Neural cell (in vitro differentiated cells): ENCODE data around the gene NUP54. TPM values are rescaled to one million over a fixed set of nuclear protein-coding genes. Genes with fewer than 3 reads are reported as not detected.

Experiments used
- H2AFZ ChIP-seq: fragments of 200-600, 300-800 bp; sonication (generic), shearing (Covaris generic); 2 replicates; pipeline ENCODE4 v1.6.0; 2014; ENCODE audit warnings: low read depth, mild to moderate bottlenecking, antibody characterized with exemption, low read length, moderate library complexity
- H3F3A ChIP-seq: fragments of 200-600 bp; shearing (Covaris generic); 2 replicates; pipeline ENCODE4 v1.6.1; 2016; ENCODE audit warnings: mild to moderate bottlenecking, moderate library complexity, mixed read lengths, antibody characterized with exemption, low read length; ENCODE audit not compliant: insufficient read depth, poor library complexity, severe bottlenecking
- H3K27ac ChIP-seq: fragments of 200-600, 300-800 bp; sonication (generic), shearing (Covaris generic); 2 replicates; pipeline ENCODE4 v1.5.1; 2014; ENCODE audit warnings: mild to moderate bottlenecking, low read length, moderate library complexity
- H3K27me3 ChIP-seq: fragments of 300-800, 200-600 bp; sonication (generic), shearing (Covaris generic); 2 replicates; pipeline ENCODE4 v1.6.0; 2014; ENCODE audit warnings: mild to moderate bottlenecking, low read depth, low read length, moderate library complexity; ENCODE audit not compliant: insufficient read depth
- H3K36me3 ChIP-seq: fragments of 300-800, 200-600 bp; sonication (generic), shearing (Covaris generic); 2 replicates; pipeline ENCODE4 v1.5.1; 2014; ENCODE audit warnings: mild to moderate bottlenecking, antibody characterized with exemption, low read length, moderate library complexity; ENCODE audit not compliant: insufficient read depth
- H3K4me2 ChIP-seq: fragments of 300-800, 200-600 bp; sonication (generic), shearing (Covaris generic); 2 replicates; pipeline ENCODE4 v1.6.0; 2014; ENCODE audit warnings: mild to moderate bottlenecking, low read length
- H3K4me3 ChIP-seq: fragments of 300-800, 200-600 bp; sonication (generic), shearing (Covaris generic); 2 replicates; pipeline ENCODE4 v1.5.1; 2014; ENCODE audit warnings: mild to moderate bottlenecking, low read length, moderate library complexity
- H3K79me2 ChIP-seq: fragments of 200-600 bp; shearing (Covaris generic); replicated peaks from 2 replicates; pipeline ENCODE4 v1.6.0; 2014; ENCODE audit warnings: mild to moderate bottlenecking, low read length, moderate library complexity; ENCODE audit not compliant: insufficient read depth
- H3K9ac ChIP-seq: fragments of 300-800, 200-600 bp; sonication (generic), shearing (Covaris generic); 2 replicates; pipeline ENCODE4 v1.6.1; 2016; ENCODE audit warnings: mild to moderate bottlenecking, low read length, mixed read lengths
- H3K9me2 ChIP-seq: fragments of 200-600 bp; shearing (Covaris generic); 2 replicates; pipeline ENCODE4 v1.6.1; 2016; ENCODE audit warnings: mild to moderate bottlenecking, low read length, mixed read lengths; ENCODE audit not compliant: insufficient read depth
- H3K9me3 ChIP-seq: fragments of 200-600, 300-800 bp; sonication (generic), shearing (Covaris generic); 2 replicates; pipeline ENCODE4 v1.6.1; 2016; ENCODE audit warnings: mild to moderate bottlenecking, mixed run types, low read length, moderate library complexity, mixed read lengths
- H4K20me1 ChIP-seq: fragments of 200-600 bp; shearing (Covaris generic); 2 replicates; pipeline ENCODE4 v1.6.1; 2016; ENCODE audit warnings: mild to moderate bottlenecking, mixed run types; ENCODE audit not compliant: insufficient read depth
- CTCF ChIP-seq: fragments of 450-650 bp; IDR thresholded peaks from 2 replicates; pipeline ENCODE4 v1.5.1; 2014; ENCODE audit warnings: antibody characterized with exemption, mild to moderate bottlenecking, moderate library complexity; ENCODE audit not compliant: poor library complexity, severe bottlenecking
- EP300 ChIP-seq: fragments of 450-650 bp; conservative IDR thresholded peaks from 2 replicates; pipeline ENCODE4 v1.6.1; 2014; ENCODE audit warnings: antibody characterized with exemption, mild to moderate bottlenecking, moderate library complexity; ENCODE audit not compliant: poor library complexity, severe bottlenecking
- EZH2 ChIP-seq: fragments of 200-600, 300-800 bp; shearing (Covaris generic), sonication (generic); IDR thresholded peaks from 2 replicates; pipeline ENCODE4 v1.6.1; 2014; ENCODE audit warnings: antibody characterized with exemption, low read length, borderline replicate concordance, mild to moderate bottlenecking; ENCODE audit not compliant: insufficient read depth, poor library complexity, severe bottlenecking
- MXI1 ChIP-seq: fragments of 450-650 bp; conservative IDR thresholded peaks from 2 replicates; pipeline ENCODE4 v1.6.1; 2014; ENCODE audit warnings: antibody characterized with exemption, mild to moderate bottlenecking; ENCODE audit not compliant: poor library complexity, severe bottlenecking
- POLR2AphosphoS5 ChIP-seq: IDR thresholded peaks from 2 replicates; pipeline ENCODE4 v1.6.1; 2012
- RAD21 ChIP-seq: fragments of 450-650 bp; conservative IDR thresholded peaks from 2 replicates; pipeline ENCODE4 v1.6.1; 2014; ENCODE audit warnings: antibody characterized with exemption, mild to moderate bottlenecking, moderate library complexity
- SMC3 ChIP-seq: fragments of 450-650 bp; conservative IDR thresholded peaks from 2 replicates; pipeline ENCODE4 v1.6.1; 2014; ENCODE audit warnings: antibody characterized with exemption, mild to moderate bottlenecking, moderate library complexity; ENCODE audit not compliant: poor library complexity
- TAF1 ChIP-seq: IDR thresholded peaks from 2 replicates; pipeline ENCODE4 v1.6.1; 2012; ENCODE audit warnings: low read depth
- polyA plus RNA-seq: library from polyadenylated mRNA; depleted of rRNA; stranded (reverse); fragments of >200 nt; gene quantifications from 2 replicates; pipeline ENCODE4 v1.2.3, GENCODE V29; 2014
- TF ChIP-seq, protein P1 (sequence below): IDR thresholded peaks from 2 replicates; pipeline ENCODE4 v1.6.1; 2012; ENCODE audit warnings: borderline replicate concordance

The NUP54 gene
- polyA plus RNA-seq, 1 donor from 2014 or later: 103 TPM

- no peaks in the 10 kb centered on the region for H3K36me3 ChIP-seq
- H3F3A ChIP-seq: no peaks in the 10 kb centered on the region
- no peaks in the 10 kb centered on the region for H4K20me1 ChIP-seq
- H3K79me2 ChIP-seq: peaks cover 15% of the 10 kb centered on the region
- no peak overlapping the region for H3K27ac ChIP-seq
- H2AFZ ChIP-seq: no peak overlapping the region
- H3K27me3 ChIP-seq: no peaks in the 10 kb centered on the region
- H3K9me3 ChIP-seq: no peaks in the 10 kb centered on the region
- H3K4me2 ChIP-seq: no peak overlapping the region
- no peaks in the 10 kb centered on the region for H3K9me2 ChIP-seq
- TF ChIP-seq POLR2AphosphoS5 (no peak), RAD21 (no peak), SMC3 (no peak), TAF1 (no peak), CTCF (no peak), MXI1 (no peak), EZH2 (no peak), EP300 (no peak)
- TF ChIP-seq, protein P1, sequence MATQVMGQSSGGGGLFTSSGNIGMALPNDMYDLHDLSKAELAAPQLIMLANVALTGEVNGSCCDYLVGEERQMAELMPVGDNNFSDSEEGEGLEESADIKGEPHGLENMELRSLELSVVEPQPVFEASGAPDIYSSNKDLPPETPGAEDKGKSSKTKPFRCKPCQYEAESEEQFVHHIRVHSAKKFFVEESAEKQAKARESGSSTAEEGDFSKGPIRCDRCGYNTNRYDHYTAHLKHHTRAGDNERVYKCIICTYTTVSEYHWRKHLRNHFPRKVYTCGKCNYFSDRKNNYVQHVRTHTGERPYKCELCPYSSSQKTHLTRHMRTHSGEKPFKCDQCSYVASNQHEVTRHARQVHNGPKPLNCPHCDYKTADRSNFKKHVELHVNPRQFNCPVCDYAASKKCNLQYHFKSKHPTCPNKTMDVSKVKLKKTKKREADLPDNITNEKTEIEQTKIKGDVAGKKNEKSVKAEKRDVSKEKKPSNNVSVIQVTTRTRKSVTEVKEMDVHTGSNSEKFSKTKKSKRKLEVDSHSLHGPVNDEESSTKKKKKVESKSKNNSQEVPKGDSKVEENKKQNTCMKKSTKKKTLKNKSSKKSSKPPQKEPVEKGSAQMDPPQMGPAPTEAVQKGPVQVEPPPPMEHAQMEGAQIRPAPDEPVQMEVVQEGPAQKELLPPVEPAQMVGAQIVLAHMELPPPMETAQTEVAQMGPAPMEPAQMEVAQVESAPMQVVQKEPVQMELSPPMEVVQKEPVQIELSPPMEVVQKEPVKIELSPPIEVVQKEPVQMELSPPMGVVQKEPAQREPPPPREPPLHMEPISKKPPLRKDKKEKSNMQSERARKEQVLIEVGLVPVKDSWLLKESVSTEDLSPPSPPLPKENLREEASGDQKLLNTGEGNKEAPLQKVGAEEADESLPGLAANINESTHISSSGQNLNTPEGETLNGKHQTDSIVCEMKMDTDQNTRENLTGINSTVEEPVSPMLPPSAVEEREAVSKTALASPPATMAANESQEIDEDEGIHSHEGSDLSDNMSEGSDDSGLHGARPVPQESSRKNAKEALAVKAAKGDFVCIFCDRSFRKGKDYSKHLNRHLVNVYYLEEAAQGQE: no peak
- H3K9ac ChIP-seq: no peak overlapping the region
- no peak overlapping the region for H3K4me3 ChIP-seq
These were observed 39.0 kb upstream of the NUP54 start for GRCh38 chr4:76187152-76187551.

DNA sequence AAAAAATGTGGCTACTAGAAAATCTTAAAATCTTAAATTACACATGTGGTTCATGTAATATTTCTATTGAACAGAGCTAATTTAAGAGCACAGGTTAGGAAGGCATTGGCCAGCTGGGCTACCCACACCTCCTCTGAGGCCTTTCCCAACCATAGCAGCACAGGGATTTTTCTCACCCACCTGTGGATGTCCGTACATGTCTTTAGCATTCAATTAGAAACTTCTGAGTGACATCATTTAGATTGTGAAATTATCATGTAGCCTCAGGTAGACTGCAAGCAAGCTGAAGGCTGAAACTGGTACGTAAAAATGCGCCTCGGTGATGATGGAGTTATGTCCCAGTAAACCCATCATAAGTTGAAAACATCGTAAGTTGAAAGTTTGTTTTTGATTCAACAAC lies 34.3 kb upstream of the NUP54 start:
- Histone ChIP-seq H3K9me3 (no peaks in the 10 kb centered on the region), H3K79me2 (peaks cover 10% of the 10 kb centered on the region), H3K9me2 (no peaks in the 10 kb centered on the region), H3K4me3 (no peak overlapping the region), H2AFZ (no peak overlapping the region), H3K27me3 (no peaks in the 10 kb centered on the region), H3K9ac (no peak overlapping the region), H3K4me2 (no peak overlapping the region), H4K20me1 (no peaks in the 10 kb centered on the region), H3K36me3 (peaks cover 4% of the 10 kb centered on the region), H3F3A (no peaks in the 10 kb centered on the region), H3K27ac (no peak overlapping the region)
- TF ChIP-seq EP300 (no peak), TAF1 (no peak), CTCF (no peak), POLR2AphosphoS5 (no peak), SMC3 (no peak)
